ENCODE measurements around the gene SMG5.

DNA sequence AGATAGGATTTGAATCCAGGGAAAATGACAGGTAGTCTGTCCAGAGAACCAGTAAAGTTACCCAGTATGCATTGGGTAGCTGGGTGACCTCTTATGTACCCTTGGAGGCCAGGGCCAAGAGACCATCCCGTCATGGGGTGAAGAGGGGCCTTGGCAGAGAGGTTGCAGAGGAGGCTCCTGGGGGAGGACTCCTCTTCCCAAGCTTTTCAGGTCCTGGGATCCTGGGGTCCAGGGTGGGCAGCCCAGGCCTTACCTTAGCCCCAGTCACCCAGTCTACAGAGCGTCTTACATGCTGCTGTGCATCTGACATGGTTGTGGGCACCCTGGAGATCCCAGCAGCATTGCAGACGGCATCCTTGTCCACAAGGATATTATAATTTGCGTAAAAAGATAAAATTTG lies 55.8 kb downstream of the SMG5 start:
- TF ChIP-seq, protein P1, sequence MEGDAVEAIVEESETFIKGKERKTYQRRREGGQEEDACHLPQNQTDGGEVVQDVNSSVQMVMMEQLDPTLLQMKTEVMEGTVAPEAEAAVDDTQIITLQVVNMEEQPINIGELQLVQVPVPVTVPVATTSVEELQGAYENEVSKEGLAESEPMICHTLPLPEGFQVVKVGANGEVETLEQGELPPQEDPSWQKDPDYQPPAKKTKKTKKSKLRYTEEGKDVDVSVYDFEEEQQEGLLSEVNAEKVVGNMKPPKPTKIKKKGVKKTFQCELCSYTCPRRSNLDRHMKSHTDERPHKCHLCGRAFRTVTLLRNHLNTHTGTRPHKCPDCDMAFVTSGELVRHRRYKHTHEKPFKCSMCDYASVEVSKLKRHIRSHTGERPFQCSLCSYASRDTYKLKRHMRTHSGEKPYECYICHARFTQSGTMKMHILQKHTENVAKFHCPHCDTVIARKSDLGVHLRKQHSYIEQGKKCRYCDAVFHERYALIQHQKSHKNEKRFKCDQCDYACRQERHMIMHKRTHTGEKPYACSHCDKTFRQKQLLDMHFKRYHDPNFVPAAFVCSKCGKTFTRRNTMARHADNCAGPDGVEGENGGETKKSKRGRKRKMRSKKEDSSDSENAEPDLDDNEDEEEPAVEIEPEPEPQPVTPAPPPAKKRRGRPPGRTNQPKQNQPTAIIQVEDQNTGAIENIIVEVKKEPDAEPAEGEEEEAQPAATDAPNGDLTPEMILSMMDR (IDR thresholded peaks at IDR 0.05), result no peak
- TF ChIP-seq POLR2A (IDR thresholded peaks at IDR 0.05), result no peak
- no peak for TF ChIP-seq EP300 (IDR thresholded peaks at IDR 0.05)

Measured in tibial nerve (tissue), 4 donors.